ENCODE data around the gene ARHGAP18.

GRCh38 chr6:129635396-129636130 is 74.4 kb downstream of the ARHGAP18 start:
- no peak for TF ChIP-seq CTCF (IDR thresholded peaks at IDR 0.05)
- no peak for TF ChIP-seq POLR2A (IDR thresholded peaks at IDR 0.05)
